BE2C (cell line): Measurements from ENCODE around the gene PPP1R9B.

Source experiments
- DNase-seq: peaks from one replicate; pipeline ENCODE4 v3.0.0-alpha.2; 2020
- H3K27me3 ChIP-seq: fragments of 250-450 bp; sonication (Bioruptor Pico); 2 replicates; pipeline ENCODE4 v1.5.1; 2020; ENCODE audit warnings: mild to moderate bottlenecking
- H3K36me3 ChIP-seq: fragments of 250-450 bp; sonication (Bioruptor Pico); 2 replicates; pipeline ENCODE4 v1.5.1; 2020; ENCODE audit warnings: mild to moderate bottlenecking
- H3K4me1 ChIP-seq: fragments of 250-450 bp; sonication (Bioruptor Pico); 2 replicates; pipeline ENCODE4 v1.5.1; 2020
- H3K4me3 ChIP-seq: 2 replicates; pipeline ENCODE4 v1.5.1; 2011; ENCODE audit warnings: low read depth, low read length
- H3K9me3 ChIP-seq: fragments of 250-450 bp; sonication (Bioruptor Pico); 2 replicates; pipeline ENCODE4 v1.5.1; 2020
- TF ChIP-seq, protein P1 (sequence below): IDR thresholded peaks from 2 replicates; pipeline ENCODE4 v1.5.1; 2012; ENCODE audit warnings: mild to moderate bottlenecking, low read depth, low read length

PPP1R9B gene

DNA sequence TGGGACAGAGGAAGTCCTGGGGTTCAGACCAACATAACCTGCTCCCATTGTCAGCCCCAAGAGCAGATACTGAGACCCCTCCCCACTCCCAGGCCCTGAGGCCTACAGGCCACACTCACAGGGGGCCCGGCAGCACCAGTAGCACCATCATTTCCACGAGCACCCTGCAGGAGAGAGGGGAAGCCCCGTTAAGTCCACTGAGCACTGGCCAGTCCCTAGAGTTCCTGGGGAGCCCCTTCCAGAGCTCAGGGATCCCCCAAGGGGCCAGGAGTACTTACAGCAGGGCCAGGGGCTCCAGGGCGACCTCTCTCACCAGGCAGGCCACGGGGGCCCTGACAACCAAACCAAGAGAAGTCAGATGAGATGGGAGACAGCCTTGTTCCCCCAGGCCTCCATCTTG, 45.6 kb upstream of the PPP1R9B start:
- peaks cover 3% of the 10 kb centered on the region; the same call in 1 of the 2 replicates for H3K4me1 ChIP-seq
- no peak for DNase-seq
- TF ChIP-seq, protein P1, sequence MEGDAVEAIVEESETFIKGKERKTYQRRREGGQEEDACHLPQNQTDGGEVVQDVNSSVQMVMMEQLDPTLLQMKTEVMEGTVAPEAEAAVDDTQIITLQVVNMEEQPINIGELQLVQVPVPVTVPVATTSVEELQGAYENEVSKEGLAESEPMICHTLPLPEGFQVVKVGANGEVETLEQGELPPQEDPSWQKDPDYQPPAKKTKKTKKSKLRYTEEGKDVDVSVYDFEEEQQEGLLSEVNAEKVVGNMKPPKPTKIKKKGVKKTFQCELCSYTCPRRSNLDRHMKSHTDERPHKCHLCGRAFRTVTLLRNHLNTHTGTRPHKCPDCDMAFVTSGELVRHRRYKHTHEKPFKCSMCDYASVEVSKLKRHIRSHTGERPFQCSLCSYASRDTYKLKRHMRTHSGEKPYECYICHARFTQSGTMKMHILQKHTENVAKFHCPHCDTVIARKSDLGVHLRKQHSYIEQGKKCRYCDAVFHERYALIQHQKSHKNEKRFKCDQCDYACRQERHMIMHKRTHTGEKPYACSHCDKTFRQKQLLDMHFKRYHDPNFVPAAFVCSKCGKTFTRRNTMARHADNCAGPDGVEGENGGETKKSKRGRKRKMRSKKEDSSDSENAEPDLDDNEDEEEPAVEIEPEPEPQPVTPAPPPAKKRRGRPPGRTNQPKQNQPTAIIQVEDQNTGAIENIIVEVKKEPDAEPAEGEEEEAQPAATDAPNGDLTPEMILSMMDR, result no peak
- H3K4me3 ChIP-seq, result no peak overlapping the region
- no peaks in the 10 kb centered on the region for H3K36me3 ChIP-seq
- H3K27me3 ChIP-seq, result peaks cover 3% of the 10 kb centered on the region
- H3K9me3 ChIP-seq, result no peaks in the 10 kb centered on the region

DNA sequence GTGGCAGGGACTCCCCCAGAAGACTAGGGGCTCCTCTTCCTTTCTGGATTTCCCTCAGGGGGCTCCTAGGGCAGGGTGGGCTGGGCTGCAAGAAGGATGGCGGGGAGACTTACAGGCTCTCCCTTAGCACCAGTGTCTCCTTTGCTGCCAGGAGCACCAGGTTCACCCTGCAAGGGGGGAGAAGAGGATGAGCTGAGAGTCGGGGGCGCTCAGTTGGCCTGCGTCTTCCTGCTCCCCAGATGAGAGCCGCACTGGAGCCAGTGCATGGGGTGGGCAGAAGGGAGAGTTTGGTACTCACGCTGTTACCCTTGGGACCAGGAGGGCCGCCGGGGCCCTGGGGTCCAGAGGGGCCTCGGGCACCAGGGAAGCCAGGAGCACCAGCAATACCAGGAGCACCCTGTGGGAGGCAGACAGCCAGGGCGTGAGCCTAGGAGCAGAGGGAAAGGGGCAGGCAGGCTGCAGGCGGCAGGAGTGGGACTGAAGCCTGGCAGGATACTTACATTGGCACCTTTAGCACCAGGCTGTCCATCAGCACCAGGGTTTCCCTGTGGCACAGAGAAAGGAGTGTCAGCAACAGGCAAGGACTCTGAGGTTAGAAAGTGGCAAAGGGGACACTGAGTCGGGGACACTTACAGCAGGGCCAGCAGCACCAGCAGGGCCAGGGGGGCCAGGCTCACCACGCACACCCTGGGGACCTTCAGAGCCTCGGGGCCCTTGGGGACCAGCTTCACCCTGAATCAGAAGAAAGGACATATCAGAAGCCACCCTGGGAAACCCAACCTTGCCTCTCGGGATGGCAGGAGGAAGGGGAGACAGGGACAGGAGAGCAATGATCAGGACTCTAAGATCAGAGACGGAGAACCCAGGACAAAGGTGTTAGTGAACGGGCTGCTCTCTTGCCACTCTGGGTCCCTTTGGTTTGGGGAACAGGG, 44.7 kb upstream of the PPP1R9B start:
- no peak overlapping the region for H3K4me3 ChIP-seq
- no peaks in the 10 kb centered on the region for H3K9me3 ChIP-seq
- H3K36me3 ChIP-seq, result no peaks in the 10 kb centered on the region
- peaks cover 3% of the 10 kb centered on the region; the same call in 1 of the 2 replicates for H3K4me1 ChIP-seq
- no peaks in the 10 kb centered on the region for H3K27me3 ChIP-seq
- TF ChIP-seq, protein P1, result no peak
- no peak for DNase-seq

DNA sequence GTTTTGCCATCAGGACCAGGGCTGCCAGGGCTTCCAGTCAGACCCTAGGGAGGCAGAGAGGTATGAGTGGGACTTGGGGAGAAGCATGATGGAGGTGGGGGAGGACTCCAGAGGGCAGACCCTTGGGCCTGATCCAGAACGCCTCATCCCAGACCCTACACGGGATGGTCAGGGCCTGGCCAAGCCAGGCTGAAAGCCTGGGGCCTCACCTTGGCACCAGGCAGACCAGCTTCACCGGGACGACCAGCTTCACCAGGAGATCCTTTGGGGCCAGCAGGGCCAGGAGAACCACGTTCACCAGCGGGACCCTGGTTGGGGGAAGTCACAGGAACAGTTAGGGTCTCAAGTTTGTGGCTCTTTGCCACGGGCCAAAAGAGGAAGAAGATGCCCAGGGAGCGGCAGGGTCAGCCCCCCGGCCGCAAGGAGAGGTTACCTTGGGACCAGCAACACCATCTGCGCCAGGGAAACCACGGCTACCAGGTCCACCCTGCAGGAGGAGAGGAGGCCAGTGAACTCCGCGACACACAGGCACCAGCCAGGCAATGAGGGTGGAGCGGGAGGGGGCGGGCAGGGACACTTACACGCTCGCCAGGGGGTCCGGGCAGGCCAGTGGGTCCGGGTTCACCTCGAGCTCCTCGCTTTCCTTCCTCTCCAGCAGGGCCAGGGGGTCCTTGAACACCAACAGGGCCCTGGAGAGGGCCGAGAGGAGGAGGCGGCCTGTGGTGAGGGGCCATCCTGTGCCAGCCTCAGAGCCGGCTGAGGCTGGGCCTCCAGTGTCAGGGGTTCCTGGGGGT, 43.9 kb upstream of the PPP1R9B start:
- TF ChIP-seq, protein P1, result no peak
- Histone ChIP-seq H3K9me3 (no peaks in the 10 kb centered on the region), H3K4me3 (no peak overlapping the region), H3K4me1 (no peaks in the 10 kb centered on the region), H3K36me3 (no peaks in the 10 kb centered on the region), H3K27me3 (no peaks in the 10 kb centered on the region)
- no peak for DNase-seq

DNA sequence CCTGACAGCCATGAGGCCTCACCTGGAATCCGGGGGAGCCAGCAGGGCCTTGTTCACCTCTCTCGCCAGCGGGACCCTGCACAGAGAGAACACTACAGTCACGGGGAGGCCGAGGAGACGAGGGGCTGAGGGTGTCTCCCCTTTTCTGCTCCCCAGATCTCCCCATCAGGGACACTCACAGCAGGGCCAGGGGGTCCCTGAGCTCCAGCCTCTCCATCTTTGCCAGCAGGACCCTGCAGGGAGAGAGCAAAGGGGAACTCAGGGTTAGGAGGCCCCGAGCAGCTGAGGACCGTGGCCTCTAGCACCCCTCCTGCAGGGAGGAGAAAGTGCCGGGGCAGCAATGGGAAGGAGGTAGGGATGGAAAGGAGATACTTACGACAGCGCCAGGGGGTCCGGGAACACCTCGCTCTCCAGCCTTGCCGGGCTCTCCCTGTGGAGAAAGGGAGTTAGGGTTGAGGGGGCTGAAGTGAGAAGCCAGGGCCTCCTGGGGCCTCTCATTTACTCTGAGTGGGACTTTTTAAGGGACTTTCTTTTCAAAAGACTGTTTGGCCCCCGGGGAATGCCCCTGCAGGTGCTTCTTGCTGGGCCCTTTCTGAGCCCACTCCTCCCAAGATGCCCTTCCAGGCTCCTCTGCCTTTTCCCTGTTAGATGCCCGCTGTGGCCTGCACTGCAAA, 42.3 kb upstream of the PPP1R9B start:
- H3K4me1 ChIP-seq, result no peaks in the 10 kb centered on the region
- H3K36me3 ChIP-seq, result no peaks in the 10 kb centered on the region
- H3K9me3 ChIP-seq, result no peaks in the 10 kb centered on the region
- DNase-seq, result no peak
- no peaks in the 10 kb centered on the region for H3K27me3 ChIP-seq
- no peak overlapping the region for H3K4me3 ChIP-seq
- TF ChIP-seq, protein P1, result no peak

DNA sequence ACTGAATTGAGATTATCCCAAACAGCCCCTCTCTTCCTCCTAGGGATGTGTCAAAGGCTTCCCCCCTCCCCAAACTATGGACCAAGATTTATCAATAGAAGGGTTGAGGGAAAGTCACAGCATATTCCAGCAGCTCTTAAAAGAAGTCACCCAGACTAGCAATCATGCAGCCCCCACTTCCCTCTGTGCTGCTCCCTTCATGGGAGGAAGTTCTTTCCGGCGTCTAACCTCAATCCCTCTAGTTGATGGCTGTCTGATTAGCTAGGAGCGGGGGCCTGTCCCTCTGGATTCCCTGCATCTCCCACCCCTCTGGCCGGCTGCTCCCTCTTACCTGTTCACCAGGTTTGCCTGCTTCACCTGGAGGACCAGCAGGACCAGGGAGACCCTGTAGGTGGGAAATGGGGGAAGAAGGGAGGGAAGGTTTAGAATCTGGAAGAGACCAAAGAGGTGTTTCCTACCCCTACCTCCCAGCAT, 41.7 kb upstream of the PPP1R9B start:
- H3K36me3 ChIP-seq, result no peaks in the 10 kb centered on the region
- no peak for DNase-seq
- TF ChIP-seq, protein P1, result no peak
- no peaks in the 10 kb centered on the region for H3K9me3 ChIP-seq
- no peaks in the 10 kb centered on the region for H3K4me1 ChIP-seq
- no peak overlapping the region for H3K4me3 ChIP-seq
- no peaks in the 10 kb centered on the region for H3K27me3 ChIP-seq
